NOMO-1 treated with dmso at 0.1 percent for 144 hours (cell line): ENCODE measurements around the gene LRRC61.

Experiments
- DNase-seq: peaks from one replicate; lab custom pipeline; 2025; ENCODE audit not compliant: unreplicated experiment; lab: John Stamatoyannopoulos, UW

Gene LRRC61

GRCh38 chr7:150329331-150330120, 6.4 kb downstream of the LRRC61 start:
- DNase-seq: no peak

DNA sequence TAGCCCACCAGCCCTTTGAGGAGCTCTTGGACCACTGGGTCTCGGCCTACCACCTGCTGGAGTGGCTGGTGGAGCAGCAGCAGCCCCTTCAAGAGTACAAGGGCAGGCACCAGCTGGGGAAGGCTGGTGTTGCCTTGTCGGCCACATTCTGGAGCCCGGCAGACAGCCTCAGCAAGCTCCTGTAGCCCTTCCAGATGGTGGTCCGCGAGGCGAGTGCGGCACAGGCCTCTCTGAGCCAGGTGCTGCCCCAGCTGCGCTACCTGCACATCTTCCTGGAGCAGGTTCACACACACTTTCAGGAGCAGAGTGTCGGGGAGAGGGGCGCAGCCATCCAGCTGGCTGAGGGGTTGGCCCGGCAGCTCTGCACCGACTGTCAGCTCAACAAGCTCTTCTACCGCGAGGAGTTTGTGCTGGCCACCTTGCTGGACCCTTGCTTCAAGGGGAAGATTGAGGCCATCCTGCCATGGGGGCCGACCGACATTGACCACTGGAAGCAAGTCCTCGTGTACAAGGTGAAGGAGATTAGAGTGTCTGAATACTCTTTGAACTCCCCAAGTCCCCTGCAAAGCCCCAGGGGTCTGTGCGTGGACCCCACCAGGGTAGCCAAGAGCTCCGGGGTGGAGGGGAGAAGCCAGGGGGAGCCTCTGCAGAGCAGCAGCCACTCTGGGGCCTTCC, 7.2 kb downstream of the LRRC61 start:
- DNase-seq: no peak

DNA sequence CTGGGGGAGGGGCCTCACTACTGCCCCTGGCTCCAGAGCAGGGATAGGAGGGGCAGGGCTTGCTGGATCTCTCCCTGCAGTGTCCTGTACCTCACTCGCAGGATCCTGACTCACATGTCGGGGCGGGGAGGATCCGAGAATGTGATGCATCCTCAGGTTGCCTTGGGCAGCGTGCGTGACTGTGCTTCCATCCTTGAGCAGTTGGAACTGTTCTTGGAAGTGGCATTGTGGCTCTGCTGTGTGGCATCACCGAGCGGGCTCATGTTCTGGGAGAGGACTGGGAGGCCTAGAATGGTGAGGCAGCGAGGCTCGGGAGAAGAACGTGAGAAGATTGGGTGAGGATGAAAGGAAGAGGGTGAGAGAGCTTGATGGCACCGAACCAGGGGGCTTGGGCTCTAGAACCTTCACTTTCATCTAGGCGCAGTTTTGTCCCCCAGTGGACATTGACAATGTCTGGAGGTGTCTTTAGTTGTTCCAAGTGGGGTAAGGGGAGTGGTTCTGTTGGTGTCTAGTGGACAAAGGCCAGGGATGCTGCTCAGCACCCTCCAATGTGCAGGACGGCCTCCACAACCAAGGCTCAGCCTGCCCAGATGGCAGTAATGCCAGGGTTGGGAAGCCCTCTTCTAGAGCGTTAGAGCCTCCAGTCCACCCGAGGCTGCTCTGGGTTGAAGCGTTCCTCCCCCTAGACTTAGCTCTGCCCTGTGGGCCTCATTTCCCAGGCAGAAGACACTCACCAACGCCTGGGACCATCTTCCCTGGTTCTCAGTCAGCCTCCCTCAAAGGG, 9.9 kb downstream of the LRRC61 start:
- no peak for DNase-seq

DNA sequence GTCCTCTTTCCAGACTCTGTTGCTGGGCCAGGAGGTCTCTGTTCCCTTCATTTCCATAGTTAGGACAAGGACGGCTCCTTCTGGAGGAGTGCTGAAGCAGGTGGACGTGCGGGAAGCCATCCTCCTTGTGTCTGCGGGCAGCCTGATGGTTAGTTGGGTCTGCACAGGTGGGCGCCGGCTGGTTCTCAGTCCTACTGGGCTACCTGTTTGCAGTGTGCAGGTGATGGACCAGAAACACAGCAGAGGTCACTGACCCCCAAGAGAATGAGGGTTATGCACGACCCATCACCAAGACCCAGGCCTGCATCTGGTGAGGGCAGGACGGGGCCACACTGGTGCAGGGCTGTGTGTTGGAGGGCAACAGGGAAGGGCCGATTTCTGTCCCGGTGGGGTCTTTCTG, 10.5 kb downstream of the LRRC61 start:
- DNase-seq: no peak

GRCh38 chr7:150334108-150334507, 11.0 kb downstream of the LRRC61 start:
- DNase-seq: no peak

GRCh38 chr7:150335108-150335773, 12.1 kb downstream of the LRRC61 start:
- no peak for DNase-seq

- DNase-seq: no peak
These were observed 12.6 kb downstream of the LRRC61 start for GRCh38 chr7:150335774-150336112.

DNA sequence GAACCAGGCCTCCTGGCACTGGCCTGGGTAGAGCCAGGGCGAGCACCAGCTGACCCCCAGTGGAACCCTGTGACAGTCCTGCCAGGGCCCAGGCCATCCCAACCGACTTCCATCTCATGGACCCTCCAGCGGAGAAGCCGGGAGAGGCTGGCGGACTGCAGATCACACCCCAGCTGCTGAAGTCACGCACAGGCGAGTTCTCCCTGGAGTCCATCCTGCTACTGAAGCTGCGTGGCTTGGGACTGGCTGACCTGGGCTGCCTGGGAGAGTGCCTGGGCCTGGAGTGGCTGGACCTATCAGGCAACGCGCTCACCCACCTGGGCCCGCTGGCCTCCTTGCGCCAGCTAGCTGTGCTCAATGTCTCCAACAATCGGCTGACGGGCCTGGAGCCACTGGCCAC, 13.6 kb downstream of the LRRC61 start:
- DNase-seq: no peak

DNA sequence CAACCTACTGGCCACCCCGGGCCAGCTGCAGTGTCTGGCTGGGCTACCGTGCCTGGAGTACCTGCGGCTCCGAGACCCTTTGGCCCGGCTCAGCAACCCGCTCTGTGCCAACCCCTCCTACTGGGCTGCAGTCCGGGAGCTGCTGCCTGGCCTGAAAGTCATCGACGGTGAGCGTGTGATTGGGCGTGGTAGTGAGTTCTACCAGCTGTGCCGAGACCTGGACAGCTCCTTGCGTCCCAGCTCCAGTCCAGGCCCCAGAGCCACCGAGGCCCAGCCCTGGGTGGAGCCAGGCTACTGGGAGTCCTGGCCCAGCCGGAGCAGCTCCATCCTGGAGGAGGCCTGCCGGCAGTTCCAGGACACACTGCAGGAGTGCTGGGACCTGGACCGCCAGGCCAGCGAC, 14.0 kb downstream of the LRRC61 start:
- no peak for DNase-seq

- DNase-seq: no peak
These were observed 14.5 kb downstream of the LRRC61 start for GRCh38 chr7:150337659-150338081.

GRCh38 chr7:150338166-150338829, 15.1 kb downstream of the LRRC61 start:
- DNase-seq: no peak

DNA sequence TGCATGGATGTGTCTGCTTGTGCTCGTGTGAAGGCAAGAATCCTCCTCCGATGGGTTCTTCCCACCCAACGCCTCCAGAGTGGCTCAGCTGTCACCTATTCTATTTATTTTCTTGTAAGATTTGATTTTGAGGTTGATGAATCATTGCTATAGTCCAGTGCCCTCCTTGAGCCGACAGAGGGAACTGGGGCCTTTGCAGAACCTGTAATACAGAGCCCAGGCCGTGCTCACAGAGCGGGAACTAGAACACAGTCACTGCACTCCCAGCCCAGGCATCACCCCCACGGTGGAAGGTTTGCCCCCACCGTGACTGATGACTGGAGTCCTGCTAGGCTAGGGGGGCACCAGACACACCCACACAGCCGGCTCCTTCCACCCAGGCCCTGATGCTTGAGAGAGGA, 16.3 kb downstream of the LRRC61 start:
- DNase-seq: no peak

DNA sequence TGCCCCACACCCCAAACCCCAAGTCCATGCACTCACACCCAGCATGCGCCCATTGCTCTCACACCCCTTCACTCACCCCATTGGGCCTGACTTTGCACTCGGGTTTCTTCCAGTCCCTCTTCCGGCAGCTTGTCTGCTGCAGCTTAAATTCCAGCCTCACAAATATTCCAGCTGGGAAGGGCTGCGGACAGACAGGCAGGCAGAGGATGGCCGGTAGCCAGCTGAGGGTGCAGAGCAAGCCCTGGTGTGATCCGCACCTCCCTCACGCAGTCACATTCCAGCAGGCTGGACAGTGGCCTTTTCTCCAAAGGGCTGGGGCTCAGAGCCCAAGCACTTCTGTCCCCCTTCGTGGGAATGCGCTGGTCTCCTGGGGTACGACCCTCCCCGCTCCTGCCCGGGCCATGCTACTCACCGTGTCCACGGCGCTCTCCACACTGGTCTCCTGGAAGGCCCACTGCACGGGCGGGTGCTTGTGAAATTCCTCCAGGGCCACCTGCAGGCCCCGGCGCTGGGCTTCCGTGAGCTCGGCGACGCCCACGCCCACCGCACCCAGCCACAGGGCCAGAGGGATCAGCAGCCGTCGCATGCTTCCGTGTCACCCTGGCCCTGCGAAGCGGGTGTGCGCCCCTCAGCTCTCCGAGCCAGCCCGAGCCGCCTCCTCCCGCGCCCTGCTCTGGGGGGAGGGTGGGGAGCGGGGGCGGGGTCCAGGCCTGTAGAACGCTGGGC, 17.0 kb downstream of the LRRC61 start:
- DNase-seq: no peak

DNA sequence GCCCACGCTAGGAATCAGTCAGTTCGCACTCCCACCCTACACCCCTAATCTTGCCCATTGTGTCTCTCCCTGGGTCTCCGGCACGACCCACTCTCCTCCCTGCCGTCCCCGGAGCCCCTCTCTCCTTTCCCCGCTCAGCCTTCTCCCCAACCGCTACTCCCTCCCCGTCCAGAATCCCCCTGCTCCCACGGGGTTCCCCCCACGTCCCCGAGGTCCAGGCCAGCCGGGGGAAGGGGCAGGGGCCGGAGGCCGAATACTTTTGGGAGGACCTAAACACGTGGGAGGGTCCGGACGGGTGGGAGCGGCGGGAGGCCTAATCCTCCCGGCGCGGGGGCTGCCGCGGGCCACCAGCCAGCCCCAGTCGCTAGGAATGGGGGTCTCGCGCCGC, 17.7 kb downstream of the LRRC61 start:
- no peak for DNase-seq

- no peak for DNase-seq
These were observed 18.3 kb downstream of the LRRC61 start, which contains the start of gene RARRES2 for GRCh38 chr7:150341263-150342120. RARRES2 (minus strand) TSS chr7:150341629; CDS start chr7:150340609, 1,020 bp downstream.

- no peak for DNase-seq
These were observed 18.9 kb downstream of the LRRC61 start for GRCh38 chr7:150342121-150342408.

DNA sequence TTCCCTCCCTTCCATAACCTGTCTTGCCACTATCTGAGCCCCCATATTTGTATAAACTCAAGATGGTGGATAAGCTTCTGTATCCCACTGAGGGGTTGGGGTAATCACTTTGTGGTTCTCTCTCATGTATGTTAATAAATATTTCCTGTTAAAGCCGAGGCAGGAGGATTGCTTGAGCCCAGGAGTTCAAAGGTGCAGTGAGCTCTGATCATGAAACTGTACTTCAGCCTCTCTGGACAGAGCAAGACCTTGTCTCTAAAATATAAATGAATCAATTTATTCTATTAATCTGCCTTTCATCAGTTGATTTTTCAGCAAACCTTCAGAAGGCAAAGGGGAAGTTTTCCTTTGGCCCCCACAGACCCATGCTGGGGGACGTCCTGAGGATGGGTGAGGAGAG, 20.1 kb downstream of the LRRC61 start:
- DNase-seq: no peak

GRCh38 chr7:150344299-150344698, 21.1 kb downstream of the LRRC61 start:
- no peak for DNase-seq

GRCh38 chr7:150345012-150345411, 21.9 kb downstream of the LRRC61 start:
- DNase-seq: no peak
